ENCODE measurements around the gene TXNDC11. TPM values are rescaled to one million over a fixed set of nuclear protein-coding genes. Genes with fewer than 3 reads are reported as not detected.

TXNDC11 gene
- total RNA-seq, 1 donor from 2014 or later = 38.3 TPM

GRCh38 chr16:11660565-11660964 is 82.1 kb downstream of the TXNDC11 start:
- no peak for DNase-seq (ENCODE audit: low read depth)

GRCh38 chr16:11658896-11659708 is 83.6 kb downstream of the TXNDC11 start:
- DNase-seq (ENCODE audit: low read depth) = no peak

- no peak for DNase-seq (ENCODE audit: low read depth)
These were observed 85.1 kb downstream of the TXNDC11 start for GRCh38 chr16:11657556-11657955.

- no peak for DNase-seq (ENCODE audit: low read depth)
These were observed 87.0 kb downstream of the TXNDC11 start for GRCh38 chr16:11655655-11656054.

GRCh38 chr16:11651796-11652195 is 90.9 kb downstream of the TXNDC11 start:
- no peak for DNase-seq (ENCODE audit: low read depth)

GRCh38 chr16:11650641-11651591 is 91.7 kb downstream of the TXNDC11 start:
- DNase-seq (ENCODE audit: low read depth) = no peak

- DNase-seq (ENCODE audit: low read depth) = no peak
These were observed 93.4 kb downstream of the TXNDC11 start for GRCh38 chr16:11649276-11649675.

- no peak for DNase-seq (ENCODE audit: low read depth)
These were observed 99.9 kb downstream of the TXNDC11 start for GRCh38 chr16:11642765-11643116.

GRCh38 chr16:11640987-11641817 is 101.5 kb downstream of the TXNDC11 start:
- peak; percentile 76 for DNase-seq (ENCODE audit: low read depth)

- peak; percentile 97 for DNase-seq (ENCODE audit: low read depth)
These were observed 102.4 kb downstream of the TXNDC11 start for GRCh38 chr16:11639925-11640899.

- no peak for DNase-seq (ENCODE audit: low read depth)
These were observed 103.6 kb downstream of the TXNDC11 start for GRCh38 chr16:11639008-11639562.

- no peak for DNase-seq (ENCODE audit: low read depth)
These were observed 104.5 kb downstream of the TXNDC11 start for GRCh38 chr16:11638140-11638539.

GRCh38 chr16:11637320-11637719 is 105.3 kb downstream of the TXNDC11 start:
- no peak for DNase-seq (ENCODE audit: low read depth)

GRCh38 chr16:11636172-11636721 is 106.4 kb downstream of the TXNDC11 start:
- DNase-seq (ENCODE audit: low read depth) = peak; percentile 71

- no peak for DNase-seq (ENCODE audit: low read depth)
These were observed 106.9 kb downstream of the TXNDC11 start for GRCh38 chr16:11635679-11636171.

- no peak for DNase-seq (ENCODE audit: low read depth)
These were observed 107.5 kb downstream of the TXNDC11 start for GRCh38 chr16:11635113-11635652.

- DNase-seq (ENCODE audit: low read depth) = no peak
These were observed 108.3 kb downstream of the TXNDC11 start for GRCh38 chr16:11634312-11634711.

GRCh38 chr16:11633113-11633512 is 109.5 kb downstream of the TXNDC11 start:
- DNase-seq (ENCODE audit: low read depth) = no peak

GRCh38 chr16:11632455-11632939 is 110.2 kb downstream of the TXNDC11 start:
- DNase-seq (ENCODE audit: low read depth) = peak; percentile 81

All from renal cortical epithelial cell (primary cell).